Ishikawa (cell line): Measurements from ENCODE around the gene RNF213.

ENCODE experiments used
- CEBPB ChIP-seq: IDR thresholded peaks from 2 replicates; pipeline ENCODE4 v1.6.1; 2012
- CREB1 ChIP-seq: IDR thresholded peaks from 2 replicates; pipeline ENCODE4 v1.6.1; 2012; ENCODE audit warnings: low read depth
- EGR1 ChIP-seq: IDR thresholded peaks from 2 replicates; pipeline ENCODE4 v1.6.1; 2012
- EP300 ChIP-seq: IDR thresholded peaks from 2 replicates; pipeline ENCODE4 v1.6.1; 2012; ENCODE audit warnings: borderline replicate concordance
- FOXM1 ChIP-seq: IDR thresholded peaks from 2 replicates; pipeline ENCODE4 v1.6.1; 2012; ENCODE audit warnings: low read depth, borderline replicate concordance
- MAX ChIP-seq: IDR thresholded peaks from 2 replicates; pipeline ENCODE4 v1.6.1; 2012
- NFIC ChIP-seq: IDR thresholded peaks from 2 replicates; pipeline ENCODE4 v1.6.1; 2012
- RAD21 ChIP-seq: IDR thresholded peaks from 2 replicates; pipeline ENCODE4 v1.6.1; 2012; ENCODE audit warnings: low read depth
- REST ChIP-seq: IDR thresholded peaks from 2 replicates; pipeline ENCODE4 v1.6.1; 2012; ENCODE audit warnings: low read depth, mild to moderate bottlenecking
- TAF1 ChIP-seq: IDR thresholded peaks from 2 replicates; pipeline ENCODE4 v1.6.1; 2012; ENCODE audit warnings: low read depth, mild to moderate bottlenecking
- TCF12 ChIP-seq: IDR thresholded peaks from 2 replicates; pipeline ENCODE4 v1.6.1; 2012; ENCODE audit warnings: low read depth
- TEAD4 ChIP-seq: IDR thresholded peaks from 2 replicates; pipeline ENCODE4 v1.6.1; 2012
- YY1 ChIP-seq: IDR thresholded peaks from 2 replicates; pipeline ENCODE4 v1.6.1; 2012; ENCODE audit warnings: low read depth
- ZBTB7A ChIP-seq: IDR thresholded peaks from 2 replicates; pipeline ENCODE4 v1.6.1; 2012; ENCODE audit warnings: low read depth
- TF ChIP-seq, protein P1 (sequence below): IDR thresholded peaks from 2 replicates; pipeline ENCODE4 v1.6.1; 2012

RNF213 gene

DNA sequence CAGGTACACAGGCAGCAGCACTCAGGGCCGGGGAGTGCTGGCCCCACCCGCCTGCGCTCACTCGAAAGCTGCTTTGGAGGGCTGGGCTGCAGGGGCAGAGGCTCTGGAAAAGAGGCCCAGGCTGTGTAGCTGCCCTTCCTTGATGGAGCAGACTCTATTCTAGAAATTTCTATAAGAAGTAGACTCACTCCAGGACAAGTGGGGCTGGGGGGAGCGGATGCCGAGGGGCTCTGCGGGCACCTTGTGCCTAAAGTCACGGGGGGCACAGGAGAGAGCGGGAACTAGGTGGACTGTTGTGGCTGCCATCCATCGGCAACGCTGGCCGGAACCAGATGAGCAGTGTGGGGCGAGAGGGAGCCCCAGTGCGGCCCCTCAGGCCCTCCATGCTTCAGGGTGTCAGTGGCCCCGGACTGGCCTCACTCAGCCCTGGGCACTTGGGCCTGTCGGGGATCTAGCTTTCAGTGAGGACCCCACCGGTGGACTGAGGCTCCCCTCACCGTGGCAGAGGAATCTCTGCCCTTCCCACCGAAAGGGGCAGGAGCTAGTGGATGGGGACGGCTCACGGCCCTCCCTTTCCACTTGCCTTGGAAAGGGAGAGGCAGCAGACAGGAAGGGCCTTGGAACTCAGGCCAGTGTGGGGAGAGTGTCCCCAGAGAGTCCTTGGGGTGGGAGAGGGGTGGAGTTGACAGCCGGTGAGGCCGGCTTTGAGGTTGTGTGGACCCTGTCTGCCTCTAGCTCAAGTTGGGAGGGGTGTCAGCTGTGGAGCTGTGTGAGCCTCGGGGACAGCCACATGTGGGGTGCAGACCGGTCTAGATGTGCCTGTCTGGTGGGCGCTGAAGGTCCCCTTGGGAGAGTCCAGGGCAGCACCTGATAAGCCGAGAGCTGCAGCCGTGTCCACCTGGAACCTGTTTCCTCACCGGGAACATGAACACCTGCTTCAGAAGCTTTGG is 170.9 kb downstream of the RNF213 start:
- TF ChIP-seq TCF12: no peak
- TF ChIP-seq REST: no peak
- TF ChIP-seq TEAD4: no peak
- TF ChIP-seq FOXM1: no peak
- TF ChIP-seq CEBPB: no peak

GRCh38 chr17:80432350-80432955 is 171.8 kb downstream of the RNF213 start:
- TF ChIP-seq RAD21 (no peak), CEBPB (no peak), CREB1 (no peak), EP300 (no peak), TEAD4 (no peak), EGR1 (no peak), YY1 (no peak), MAX (no peak), TCF12 (no peak), FOXM1 (no peak), TAF1 (no peak), REST (no peak), ZBTB7A (no peak), NFIC (no peak)
- TF ChIP-seq, protein P1, sequence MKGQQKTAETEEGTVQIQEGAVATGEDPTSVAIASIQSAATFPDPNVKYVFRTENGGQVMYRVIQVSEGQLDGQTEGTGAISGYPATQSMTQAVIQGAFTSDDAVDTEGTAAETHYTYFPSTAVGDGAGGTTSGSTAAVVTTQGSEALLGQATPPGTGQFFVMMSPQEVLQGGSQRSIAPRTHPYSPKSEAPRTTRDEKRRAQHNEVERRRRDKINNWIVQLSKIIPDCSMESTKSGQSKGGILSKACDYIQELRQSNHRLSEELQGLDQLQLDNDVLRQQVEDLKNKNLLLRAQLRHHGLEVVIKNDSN: no peak

DNA sequence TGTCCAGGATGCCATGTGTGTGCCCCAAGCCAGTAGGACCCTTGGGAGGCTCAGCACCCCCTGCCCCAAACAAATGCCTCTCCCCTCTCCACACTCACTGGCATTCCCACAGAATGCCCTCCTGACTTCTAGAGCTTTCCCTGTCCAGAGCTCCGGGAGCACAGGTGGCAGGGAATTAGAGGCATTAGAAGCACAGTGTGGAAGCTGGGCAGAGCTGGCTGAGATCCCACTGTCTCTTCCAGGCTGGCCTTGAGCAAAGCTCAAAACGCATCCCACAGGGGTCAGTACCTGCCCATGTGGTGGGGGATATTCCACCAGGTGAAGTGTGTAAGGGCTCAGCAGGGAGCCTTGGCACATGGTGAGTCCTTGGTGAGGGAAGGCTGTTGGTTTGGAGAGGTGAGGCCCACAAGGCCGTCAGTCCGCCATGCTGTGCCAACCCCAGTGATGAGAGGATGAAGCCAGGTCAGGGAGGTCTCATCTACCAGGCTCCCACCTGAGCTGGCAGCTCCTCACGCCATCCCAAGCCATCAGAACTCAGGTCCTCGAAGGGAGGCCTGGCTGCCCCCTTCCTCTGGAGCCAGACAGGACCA is 172.4 kb downstream of the RNF213 start:
- TF ChIP-seq TCF12: no peak
- TF ChIP-seq TEAD4: no peak
- TF ChIP-seq RAD21: no peak
- no peak for TF ChIP-seq REST
- TF ChIP-seq YY1: no peak
- no peak for TF ChIP-seq CEBPB
- no peak for TF ChIP-seq NFIC
- no peak for TF ChIP-seq TAF1
- TF ChIP-seq MAX: no peak
- no peak for TF ChIP-seq CREB1
- no peak for TF ChIP-seq FOXM1
- no peak for TF ChIP-seq ZBTB7A
- TF ChIP-seq, protein P1: no peak
- no peak for TF ChIP-seq EP300
- TF ChIP-seq EGR1: no peak
